Coronary artery (tissue), 2 donors: Measurements from ENCODE around the gene FAM221B.
A peak's percentile ranks its signal among the peaks of the same experiment; 100 is the strongest.

ENCODE experiments used
- DNase-seq: peaks from one replicate; pipeline ENCODE4 v3.0.0-alpha.2; 2017; ENCODE audit warnings: low spot score
- H3K27ac ChIP-seq, 2 donors: fragments of 200-600 bp; sonication (generic); one replicate each; pipeline ENCODE4 v1.5.1; 2016 to 2019
- H3K4me3 ChIP-seq: fragments of 200-600 bp; sonication (generic); 2 replicates; pipeline ENCODE4 v1.5.1; 2016; ENCODE audit warnings: mild to moderate bottlenecking, moderate library complexity
- CTCF ChIP-seq: fragments of 200-600 bp; sonication (generic); IDR thresholded peaks from one replicate; pipeline ENCODE4 v1.5.1; 2019; ENCODE audit warnings: antibody characterized with exemption

FAM221B gene

DNA sequence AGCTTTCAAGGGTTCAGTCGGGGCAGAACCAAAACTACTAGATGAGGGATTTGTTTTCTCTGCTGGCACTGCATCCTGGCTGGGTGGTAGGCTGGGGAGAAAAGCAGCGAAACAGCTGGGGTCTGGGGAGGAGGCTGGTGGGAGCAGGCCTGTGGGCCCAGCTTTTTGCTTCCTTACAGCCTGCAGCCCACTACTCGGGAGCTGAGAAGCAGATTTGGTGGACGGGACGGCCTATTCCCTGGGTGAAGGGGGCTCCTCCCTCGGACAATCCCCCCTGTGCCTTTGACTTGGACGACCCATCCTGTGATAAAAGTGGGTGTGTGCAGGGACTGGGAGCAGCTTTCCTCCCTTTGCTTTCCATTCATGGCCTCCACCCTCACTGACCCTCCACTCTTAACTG is 28.0 kb downstream of the FAM221B start:
- DNase-seq: peak; percentile 63
- no peak for TF ChIP-seq CTCF
- Histone ChIP-seq H3K27ac (no peak overlapping the region), H3K4me3 (no peak overlapping the region)

- DNase-seq: peak; percentile 57
- no peak overlapping the region for H3K4me3 ChIP-seq
- TF ChIP-seq CTCF: no peak
- no peak overlapping the region for H3K27ac ChIP-seq
Measured at GRCh38 chr9:35798658-35799374, 29.7 kb downstream of the FAM221B start.

DNA sequence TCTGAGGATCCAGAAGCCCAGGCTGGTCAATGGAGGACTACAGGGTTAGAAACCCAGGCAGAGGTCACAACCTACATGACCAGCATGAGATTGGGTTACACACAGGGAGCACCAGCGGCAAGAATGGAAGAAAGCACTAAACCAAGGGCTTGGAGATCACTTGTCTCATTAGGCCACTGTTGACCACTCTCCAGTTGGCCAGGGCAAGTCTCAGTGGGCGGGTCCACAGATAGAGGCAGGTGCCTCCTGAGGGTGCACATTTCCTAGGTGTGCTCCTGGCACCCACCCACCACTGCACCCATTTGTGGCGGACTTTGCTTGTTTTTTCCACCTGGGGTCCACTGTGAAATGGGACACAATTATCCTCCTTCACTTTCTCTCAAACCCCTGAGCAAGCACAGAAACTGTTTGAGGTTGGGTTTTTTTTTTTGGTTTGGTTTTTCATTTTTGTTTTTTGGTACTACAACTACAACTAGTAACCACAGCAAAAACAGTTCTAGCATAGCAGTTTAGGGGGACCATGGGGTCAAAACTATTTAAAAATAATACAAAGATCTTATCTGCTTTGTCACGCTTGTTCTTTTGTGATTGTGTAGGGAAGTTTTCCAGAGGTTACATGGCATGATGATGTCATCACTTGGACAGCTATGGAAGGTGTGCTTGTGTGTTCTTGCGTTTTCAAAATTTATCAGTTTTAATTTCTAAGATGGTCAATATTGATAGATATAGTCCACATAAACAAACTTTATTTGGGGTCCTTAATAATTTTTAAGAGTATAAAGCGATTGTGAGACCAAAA is 31.0 kb downstream of the FAM221B start:
- DNase-seq: no peak
- no peak for TF ChIP-seq CTCF
- H3K4me3 ChIP-seq: no peak overlapping the region
- no peak overlapping the region for H3K27ac ChIP-seq

DNA sequence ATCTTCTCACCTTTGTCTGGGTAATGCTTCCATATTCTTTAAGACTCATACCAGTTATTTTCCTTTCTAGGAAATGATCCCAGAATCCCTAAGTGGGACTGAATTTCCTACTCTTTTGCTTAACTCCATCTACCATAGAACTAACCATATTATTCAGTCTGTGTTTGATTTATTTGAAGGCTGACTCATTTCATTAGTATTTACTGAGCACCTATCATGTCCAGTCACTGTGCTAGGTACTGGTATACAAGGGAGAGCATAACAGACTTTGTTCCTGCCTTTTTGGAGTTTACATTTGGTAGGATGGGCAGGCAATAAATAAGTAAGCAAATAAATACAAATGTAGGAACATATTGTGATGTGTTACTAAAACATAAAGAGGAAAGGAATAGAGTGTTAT is 32.8 kb downstream of the FAM221B start:
- no peak for DNase-seq
- TF ChIP-seq CTCF: no peak
- no peak overlapping the region for H3K4me3 ChIP-seq
- H3K27ac ChIP-seq: no peak overlapping the region

DNA sequence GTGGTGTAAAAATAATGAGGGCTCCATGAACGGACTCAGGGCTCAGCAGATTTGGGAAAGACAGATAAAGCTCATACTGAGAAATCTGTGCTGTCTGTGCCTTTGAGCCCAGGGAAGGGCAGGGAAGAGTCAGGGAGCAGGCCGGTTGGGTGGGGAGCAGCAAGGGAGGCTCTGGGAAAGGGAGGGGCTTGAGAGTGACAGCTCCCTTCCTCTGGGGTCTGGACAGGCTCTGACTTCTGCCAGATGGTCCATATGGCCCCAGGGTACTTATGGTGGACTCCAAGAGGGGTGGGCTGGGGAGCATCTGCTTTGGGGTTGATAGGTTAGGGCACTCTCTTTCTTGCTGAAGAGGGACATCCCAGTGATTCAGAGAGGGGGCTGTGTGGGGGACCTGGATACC is 35.1 kb downstream of the FAM221B start:
- H3K27ac ChIP-seq: peak overlapping the region; percentile 19 to 30
- no peak for DNase-seq
- peak overlapping the region; percentile 93 for H3K4me3 ChIP-seq
- no peak for TF ChIP-seq CTCF

GRCh38 chr9:35792826-35793225 is 35.7 kb downstream of the FAM221B start:
- Histone ChIP-seq H3K4me3 (peak overlapping the region; percentile 93), H3K27ac (peak overlapping the region; percentile 19 to 30)
- no peak for DNase-seq
- TF ChIP-seq CTCF: no peak
